ENCODE results near the gene ABLIM1.

The ABLIM1 gene

DNA sequence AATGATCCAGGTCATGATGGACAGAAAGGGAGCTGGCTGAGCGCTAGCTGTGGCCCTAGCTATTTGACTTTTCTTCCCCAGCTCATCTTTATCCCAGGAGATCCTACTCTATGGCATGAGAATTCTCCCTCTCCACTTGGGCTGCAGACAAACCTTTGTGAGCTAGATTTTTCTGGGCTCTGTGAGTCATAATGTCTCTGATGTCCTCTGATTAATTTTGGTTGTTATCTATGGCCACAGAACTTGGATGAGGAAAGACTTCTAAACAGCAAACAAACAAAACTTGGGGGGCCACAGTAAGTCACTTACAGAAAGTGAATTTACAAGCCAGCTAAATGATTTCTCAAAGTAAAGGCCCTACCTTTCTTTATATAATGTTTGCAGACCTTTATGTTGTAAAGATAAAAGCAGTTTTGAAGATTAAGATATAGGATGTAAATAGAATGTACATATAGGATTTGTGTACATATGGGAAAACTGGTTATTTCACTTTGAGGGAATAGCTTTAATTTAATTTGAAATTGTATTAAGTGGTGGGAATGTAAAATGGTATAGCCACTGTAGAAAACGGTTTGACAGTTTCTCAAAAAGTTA lies 10.4 kb downstream of the ABLIM1 start:
- no peak for DNase-seq (ENCODE audit: low read depth)

DNA sequence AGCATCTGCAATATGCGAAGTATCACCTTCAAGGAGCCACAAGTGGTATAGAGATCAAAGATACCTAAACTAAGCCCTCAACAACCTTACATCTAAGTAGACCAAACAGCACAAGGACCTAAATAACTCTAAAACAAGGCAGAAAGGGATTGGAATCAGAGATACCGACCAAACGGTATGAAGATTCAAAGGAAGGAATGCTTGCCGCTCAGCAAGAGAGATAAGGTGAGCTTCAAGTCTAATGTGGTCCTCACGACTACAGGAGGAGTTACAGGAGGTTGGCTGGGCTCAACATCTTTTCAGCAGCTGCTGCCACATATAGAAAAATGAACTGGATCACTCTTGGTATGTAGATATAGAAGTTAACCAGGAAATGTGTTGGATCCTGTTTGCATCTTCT lies 11.6 kb downstream of the ABLIM1 start:
- no peak for DNase-seq (ENCODE audit: low read depth)

DNA sequence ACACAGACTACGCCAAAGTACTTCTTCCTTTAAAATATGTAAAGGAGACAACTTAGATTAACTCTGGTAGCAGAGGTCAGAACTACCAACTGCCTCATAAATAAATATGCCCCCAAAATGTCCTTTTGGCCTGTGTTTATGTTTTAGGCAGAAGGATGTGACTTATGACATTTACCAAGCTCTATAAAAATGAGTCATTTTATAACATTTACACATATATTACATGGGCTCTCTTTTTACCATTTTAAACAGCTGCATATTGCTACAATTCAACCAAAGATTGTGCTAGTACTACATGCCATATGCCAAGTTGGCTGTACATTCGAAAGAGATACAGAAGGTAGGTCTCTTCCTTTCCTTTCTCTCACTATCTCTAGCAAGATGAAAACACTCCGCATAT lies 12.4 kb downstream of the ABLIM1 start:
- DNase-seq (ENCODE audit: low read depth): no peak

DNA sequence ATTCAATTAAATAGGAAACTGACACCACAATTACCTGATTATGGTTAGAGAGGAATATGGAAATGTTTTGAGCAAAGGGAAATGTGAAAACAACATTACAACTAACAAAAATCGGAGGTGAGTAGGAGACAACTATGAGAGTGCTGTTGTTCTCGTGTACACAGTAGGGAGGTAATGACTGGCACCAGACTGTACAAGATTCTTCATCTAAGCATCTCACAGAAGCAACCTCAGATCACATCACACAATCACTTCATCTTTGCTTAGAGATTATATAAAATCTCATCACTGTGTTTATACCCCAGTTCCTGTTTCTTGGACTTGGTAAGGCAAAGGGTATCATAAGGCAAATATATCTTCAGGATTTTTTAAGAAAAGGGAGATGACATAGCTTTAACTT lies 14.9 kb downstream of the ABLIM1 start:
- DNase-seq (ENCODE audit: low read depth): no peak

DNA sequence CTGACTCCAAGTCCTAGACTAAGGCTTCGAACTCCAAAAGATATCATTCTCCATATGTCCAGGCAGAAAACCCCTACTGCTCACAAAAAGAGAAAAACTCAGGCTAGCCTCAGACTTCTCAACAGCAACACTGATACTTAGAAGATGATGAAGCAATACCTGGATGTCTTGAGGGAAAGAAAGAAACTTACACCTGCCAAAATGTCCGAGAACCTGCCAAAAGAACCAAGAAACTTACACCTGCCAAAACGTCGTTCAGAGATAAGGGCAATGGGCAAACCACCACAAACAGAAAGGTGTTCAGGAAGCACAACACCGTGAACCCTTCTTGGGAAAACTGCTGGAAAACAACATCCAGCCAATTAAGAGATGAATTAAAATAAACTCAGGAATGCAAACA lies 15.3 kb downstream of the ABLIM1 start:
- no peak for DNase-seq (ENCODE audit: low read depth)

DNA sequence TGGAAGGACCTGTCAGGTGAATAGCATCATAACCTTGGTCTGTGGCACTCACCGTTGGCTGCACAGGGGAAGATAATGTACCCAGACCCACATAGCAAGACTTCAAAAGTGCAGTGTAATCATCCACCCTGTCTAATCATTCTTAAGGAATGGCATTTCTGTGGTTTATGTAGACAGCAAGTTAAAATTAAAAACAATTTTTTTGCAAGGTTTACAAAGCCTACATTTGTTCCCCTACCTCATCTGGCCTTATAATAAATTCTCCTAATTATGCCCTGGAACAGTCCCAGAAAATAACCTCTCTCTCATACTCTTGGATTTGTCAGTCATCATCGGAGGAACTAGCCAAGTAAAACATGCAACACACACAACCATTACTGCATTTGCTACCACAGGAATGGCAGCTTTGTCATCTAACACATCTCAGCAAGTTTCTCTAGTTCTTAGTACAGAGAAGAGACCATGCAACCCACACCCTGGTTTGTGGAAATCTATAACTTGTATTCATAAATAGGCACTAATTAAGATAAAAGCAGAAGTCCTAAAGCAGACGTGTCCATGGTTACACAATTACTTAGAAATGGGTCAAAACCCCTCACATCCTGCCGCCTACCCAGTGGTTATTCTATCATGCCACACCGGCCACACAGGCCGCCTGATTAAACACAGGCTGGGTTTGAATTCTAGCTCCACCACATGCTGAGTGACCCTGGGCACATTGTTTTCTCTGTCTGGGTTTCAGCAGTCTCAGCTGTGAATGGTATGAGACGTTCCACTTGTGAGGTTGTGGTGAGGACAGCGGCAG lies 19.1 kb downstream of the ABLIM1 start:
- DNase-seq (ENCODE audit: low read depth): no peak

DNA sequence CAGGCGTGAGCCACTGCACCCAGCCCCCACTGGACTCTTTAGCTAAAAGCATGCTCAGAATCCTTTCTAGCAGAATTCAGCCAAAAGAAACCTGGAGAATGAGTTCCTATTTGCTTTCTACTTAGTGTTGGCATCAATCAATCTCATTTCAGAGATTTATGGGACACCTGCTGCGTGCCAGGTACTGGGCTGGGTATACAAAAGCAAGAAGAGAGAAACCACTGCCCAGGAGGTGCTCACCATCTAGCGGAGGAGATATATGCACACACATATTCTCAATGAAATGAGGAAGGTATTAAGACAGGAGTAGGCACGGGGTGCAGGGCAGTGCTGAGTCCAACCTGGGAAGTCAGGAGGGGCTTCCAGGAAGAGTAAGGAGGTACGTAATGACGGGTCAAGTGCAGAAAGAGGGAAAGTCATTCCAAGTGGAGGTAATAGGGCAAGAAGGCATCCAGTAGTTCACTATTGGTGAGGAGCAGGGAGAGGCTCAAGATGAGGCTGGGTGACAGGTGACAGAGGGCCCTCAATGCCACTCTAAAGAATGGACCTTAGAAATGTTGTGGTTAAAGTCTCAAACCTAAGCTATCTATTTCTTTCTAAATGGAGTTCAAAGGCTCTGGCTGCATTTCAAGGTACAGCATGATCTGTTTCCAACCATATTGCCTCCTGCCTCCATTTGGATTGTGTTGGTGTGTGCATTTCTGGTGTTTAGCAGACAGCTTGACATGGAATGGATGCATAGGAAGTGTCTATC lies 22.1 kb downstream of the ABLIM1 start:
- DNase-seq (ENCODE audit: low read depth): no peak

DNA sequence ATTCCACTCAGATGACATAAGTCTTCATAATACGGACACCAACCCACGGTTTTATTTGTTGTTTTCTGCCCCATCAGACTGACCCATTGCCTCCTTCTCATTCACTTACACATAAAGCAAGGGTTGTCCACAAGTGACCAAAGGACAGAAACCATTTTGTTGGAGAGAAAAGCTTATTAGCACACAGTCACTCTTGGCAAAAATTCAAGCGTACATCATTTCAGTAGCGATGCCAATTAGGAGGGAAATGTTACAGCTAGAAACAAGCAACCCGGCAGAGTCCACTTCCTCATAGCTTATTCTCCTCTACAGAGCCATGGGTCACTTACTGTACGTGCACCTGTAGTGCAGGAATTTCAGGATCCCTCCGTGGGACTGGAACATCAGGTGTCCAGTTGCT lies 23.0 kb downstream of the ABLIM1 start:
- no peak for DNase-seq (ENCODE audit: low read depth)

DNA sequence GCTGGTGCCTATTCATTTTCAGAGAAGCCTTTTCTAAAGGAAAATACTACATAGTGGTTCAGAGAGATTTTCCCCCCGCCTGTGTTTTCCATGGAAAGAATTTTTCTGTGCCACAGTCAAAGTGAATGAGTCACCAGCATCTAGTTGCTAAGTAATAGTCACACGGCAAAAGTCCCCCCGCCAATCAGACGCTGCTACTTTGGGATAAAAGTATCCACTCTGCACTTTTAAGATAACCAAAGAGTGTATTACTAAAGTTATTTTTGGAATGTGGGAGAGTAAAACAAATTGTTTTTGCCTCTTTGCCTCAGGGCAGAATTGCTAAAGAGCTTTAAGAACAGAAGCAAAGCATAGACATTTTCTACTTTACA lies 23.5 kb downstream of the ABLIM1 start:
- DNase-seq (ENCODE audit: low read depth): no peak

DNA sequence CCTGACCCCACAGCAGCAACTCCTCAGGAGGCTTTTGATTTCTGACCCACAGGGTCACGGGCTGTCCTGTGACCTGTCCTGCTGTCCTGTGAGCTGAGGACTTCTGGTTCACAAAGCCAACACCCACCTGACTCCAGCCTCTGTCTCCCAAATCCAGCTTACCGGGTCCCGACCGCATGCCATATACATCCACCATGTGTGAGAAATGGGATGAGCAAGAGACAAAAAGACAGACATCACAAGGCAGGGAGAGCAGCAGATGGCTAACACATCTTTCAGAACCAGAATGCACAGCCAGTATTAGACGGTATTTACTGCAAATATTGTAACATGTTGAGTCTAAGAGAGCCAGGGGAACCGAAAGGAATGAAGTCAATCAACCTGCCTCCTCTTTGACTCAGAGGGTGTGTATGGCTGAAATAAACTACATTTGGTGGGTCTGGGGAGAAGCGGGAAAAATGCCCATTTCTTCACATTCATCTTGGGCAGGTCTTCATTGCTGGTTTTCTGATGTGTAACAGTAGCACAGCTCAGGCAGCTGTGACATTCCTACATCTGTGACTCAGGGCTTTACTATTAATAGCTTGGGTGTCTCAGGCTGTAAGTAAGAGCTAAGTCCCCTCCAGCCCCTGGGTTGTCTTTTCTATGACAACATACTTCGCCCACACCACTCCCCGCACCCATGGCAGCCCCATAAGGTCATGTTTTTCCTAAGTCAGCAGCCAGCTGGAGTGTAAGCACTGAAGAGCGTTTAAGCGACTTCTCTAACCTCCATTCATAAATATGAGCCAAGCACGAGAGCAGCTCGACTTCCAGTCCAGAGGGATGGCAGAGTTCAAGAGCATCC lies 25.0 kb downstream of the ABLIM1 start:
- no peak for DNase-seq (ENCODE audit: low read depth)

DNA sequence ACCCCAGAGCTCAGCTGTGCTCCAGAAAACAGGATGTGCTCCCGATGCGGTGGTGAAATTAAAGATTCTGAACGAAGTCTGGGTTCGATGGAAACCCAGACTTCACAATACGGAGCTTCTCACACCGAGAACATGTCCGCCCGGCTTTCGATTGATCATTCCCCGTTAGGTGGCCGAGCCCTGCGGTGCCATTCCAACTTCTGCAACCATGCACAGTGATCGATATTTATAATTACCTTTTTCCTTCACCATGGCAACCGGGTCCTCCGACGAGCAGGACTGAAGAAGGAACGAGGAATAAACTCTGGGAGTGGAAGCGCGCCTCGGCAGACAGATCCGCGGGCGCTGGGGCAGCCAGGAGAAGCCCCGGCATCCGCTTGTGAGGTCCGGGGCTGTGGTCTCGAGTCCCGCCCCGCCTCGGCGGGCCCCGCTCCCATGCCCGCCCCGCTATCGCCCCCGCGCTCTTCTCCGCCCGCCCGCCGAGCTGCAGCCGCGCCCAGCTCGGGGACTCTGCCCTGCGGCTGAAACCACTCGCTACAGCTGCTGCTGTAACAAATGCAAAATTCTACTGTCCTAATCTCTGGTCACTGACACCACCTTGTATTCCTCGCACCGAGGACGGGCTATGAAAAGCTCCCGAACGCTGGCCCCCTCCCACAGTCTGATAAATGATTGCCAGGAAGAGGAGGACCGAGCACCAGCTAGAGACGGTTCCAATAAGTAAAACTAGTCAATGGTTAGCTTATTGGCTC lies 26.2 kb downstream of the ABLIM1 start:
- DNase-seq (ENCODE audit: low read depth): no peak

DNA sequence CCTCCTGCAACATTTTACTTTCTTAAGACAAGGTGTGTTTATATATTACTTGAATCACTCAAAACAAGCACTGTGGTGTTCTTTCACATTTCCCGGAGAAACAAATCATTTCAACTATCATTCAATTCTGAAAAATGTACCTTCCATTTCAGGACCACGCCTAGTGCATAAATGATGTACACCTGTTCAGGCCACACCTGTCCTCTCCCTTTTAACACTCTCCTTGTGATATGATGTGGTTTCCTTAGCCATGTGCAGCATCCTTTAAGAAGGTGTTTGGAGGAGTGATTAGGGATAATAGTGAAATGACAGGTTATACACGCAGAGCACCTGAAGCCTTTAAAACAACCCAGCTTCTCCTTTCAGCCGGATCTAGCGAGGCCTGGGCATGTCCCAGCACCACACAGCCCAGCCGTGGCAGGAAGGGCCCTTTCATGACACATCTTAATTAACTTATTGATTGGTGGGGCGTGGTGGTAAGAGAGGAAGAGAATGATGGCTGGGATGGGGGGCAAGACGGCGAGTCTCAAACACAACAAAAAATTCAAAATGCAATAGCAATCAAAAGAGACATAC lies 26.9 kb downstream of the ABLIM1 start:
- DNase-seq (ENCODE audit: low read depth): no peak

DNA sequence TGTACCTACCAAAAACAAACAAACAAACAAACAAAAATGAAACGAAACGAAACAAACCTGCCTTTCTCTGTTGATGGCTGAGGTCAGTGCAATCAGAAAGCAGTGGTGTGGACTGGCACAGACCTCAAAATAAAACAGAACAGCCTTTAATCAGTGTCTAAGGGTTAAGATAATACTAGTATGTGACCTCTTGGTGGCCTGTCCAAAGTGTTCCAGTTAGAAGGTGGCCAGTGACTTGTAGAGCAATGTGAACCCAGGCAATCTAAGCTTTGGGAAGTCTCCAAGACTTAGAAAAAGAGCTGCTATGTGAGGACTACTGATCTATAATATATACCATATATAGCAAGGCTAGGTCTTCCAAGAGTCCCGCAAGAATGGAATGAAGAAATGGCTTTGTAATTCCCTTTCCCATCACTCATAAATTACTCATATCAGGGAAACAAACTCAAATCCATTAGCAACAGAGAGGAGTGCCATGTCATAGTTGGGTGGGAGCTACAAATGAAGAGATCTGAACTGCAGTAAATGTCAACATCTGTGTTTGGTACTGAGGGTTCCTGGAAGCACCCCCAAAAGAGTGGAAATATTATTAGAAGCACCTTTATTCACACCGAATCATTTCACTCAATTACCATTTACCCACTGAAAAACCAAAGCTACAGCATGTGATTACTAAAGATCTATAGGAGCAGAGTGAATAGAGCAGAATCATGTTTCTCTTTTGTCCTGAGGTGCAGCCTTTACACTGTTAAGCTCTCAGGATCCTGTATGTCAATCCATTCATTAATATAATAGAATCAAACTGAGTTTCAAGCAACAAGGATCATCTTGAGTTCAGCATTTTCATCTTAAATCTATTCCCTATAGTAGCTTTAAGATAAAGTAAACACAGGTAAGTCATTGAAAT lies 28.0 kb downstream of the ABLIM1 start:
- DNase-seq (ENCODE audit: low read depth): no peak

DNA sequence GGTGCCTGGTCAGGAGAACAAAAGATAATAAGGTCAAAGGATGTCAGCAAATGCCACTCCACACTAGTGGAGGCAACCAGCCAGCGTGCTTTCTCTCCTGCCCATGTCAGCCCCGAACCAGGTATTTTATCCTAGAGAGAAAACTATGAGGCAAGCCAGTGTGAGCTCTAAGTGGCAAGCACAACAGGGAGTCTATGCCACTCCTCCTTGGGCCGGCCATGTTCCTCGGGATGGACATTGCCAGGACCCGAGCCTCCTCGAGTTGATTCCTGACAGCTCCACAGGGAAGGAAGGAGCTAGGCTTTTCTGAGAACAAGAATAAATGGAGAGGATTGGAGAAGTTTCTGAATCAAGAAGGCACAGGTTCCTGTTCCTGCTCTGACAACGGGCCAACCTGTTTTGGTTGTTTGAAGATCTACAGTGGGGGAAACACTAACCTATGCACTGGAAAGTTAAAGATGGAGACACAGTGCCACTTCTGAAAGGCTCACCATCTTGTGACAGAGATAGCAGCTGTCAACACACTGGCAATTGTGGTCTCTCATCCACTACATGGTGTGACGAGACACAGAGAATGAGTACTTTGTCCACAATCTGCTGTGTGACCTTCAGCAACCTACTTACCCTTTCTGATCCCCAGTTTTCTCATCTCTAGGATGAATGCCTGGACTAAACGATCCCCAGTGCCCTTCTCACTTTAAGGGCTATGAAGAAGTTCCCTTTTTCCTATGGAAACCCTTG lies 28.8 kb downstream of the ABLIM1 start:
- DNase-seq (ENCODE audit: low read depth): no peak

DNA sequence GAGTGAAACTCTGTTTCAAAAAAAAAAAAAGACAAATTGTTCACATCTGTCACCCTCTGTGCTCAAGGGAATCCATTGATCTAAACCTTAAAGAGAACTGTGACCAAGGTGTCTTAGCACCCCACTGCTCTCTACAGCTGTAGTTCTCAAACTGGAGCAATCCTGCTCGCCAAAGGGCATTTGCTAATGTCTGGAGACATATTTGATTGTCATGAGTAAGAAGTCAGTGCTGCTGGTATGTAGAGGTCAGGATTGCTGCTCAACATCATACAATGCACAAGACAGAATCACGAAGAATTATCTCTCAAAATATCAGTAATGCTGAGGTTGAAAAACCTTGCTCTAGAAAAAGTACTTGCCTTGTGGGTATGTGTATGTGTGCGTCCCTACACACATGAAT lies 30.0 kb downstream of the ABLIM1 start:
- no peak for DNase-seq (ENCODE audit: low read depth)

DNA sequence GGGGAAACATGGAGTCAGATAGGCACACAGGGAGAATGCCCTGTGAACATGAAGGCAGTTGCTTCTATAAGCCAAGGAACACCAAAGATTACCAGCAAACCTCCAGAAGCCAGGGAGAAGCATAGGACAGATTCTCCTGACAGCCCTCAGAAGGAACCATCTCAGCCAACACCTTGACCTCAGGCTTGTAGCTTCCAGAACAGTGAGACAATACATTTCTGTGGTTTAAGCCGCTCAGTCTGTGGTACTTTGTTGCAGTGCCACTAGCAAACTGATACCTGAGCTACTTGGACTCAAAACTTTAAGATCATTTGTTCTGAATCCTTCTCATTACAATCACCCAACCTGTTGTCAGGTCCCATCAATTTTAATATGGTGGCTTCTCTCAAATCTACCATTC lies 31.2 kb downstream of the ABLIM1 start:
- DNase-seq (ENCODE audit: low read depth): no peak

DNA sequence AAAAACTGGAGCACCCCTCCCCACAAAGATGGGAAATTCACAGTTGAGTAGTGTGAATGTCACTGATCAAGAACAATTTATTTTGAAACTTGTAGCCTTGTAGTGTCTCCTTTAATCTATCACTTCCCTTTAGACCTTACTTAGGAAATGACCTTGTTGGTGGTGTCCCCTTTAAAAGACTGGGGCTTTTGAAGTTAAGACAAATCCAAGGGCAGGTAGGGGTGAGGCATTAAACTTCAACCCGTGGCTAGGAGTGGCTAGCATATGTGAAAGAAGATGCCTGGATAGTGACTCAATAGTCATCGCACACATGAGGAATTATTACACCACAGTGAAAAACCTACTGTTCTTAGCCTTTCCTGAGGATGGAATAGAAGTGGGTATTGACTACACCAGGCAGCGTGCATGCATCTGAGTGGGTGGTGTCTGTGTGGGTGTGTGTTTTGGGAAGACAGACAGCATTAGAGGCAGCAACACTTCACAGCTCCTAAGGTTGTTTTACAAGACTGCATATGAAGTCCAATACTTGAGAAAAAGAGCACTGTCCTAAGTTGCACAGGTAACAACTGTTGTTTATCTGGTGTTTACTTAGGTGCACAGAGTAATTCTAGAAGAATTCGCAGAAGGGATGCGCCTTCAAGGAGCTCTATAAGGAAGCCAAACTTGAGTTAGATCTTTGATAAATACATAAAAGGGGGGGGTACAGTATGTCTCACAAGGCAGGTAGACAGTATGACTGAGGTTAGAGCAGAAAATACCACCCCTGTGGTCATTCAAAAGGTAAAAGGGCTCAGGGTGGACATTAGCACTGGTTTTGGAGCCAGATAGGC lies 32.9 kb downstream of the ABLIM1 start:
- DNase-seq (ENCODE audit: low read depth): no peak

DNA sequence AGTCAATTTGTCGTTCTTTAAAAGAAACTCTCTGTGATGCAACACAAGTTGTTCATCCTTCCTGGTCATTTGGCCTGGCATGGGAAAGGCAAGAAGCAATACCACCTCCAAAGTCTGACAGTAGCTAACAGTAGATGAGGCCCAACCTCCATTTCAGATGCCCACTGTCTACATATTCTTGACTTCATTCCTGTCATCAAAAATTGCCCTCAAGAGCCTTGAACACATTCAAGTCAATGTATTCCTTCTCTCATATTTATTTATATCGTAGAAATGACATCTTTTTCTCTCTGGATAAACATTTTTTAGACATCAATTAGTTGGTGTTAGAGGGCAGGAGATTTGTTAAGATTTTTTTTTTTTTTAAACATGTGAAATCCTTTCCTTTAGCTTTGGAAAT lies 33.7 kb downstream of the ABLIM1 start:
- no peak for DNase-seq (ENCODE audit: low read depth)
